IMR-90 (cell line): ENCODE results near the gene EHMT1. TPM values are rescaled to one million over a fixed set of nuclear protein-coding genes. Genes with fewer than 3 reads are reported as not detected.

Experiments
- ATAC-seq: fragments of 200-7000 bp; cut with Tn5 transposase; 2 replicates; pipeline ENCODE4 v1.9.1; 2020; ENCODE audit warnings: low read depth, mild to moderate bottlenecking, moderate library complexity
- BruUV-seq: library from RNA; stranded (reverse); fragments of 400-500 nt; replicated peaks from 2 replicates; lab custom pipeline; 2021; lab: Mats Ljungman, UMichigan
- CTCF ChIA-PET: fragments of 300-600 bp; formaldehyde crosslinking; extraction: SDS; loops from one replicate; lab custom pipeline; 2021; ENCODE audit warnings: antibody characterized with exemption; lab: Yijun Ruan, JAX
- POLR2A ChIA-PET: fragments of 300-600 bp; sonication (Branson Sonifier 250); formaldehyde crosslinking; loops from one replicate; lab custom pipeline; 2022; ENCODE audit warnings: antibody characterized with exemption; ENCODE audit not compliant: unreplicated experiment; lab: Charles Lee
- DNase-seq: peaks from one replicate; pipeline ENCODE4 v3.0.0; 2013
- H2AFZ ChIP-seq: replicated peaks from 2 replicates; pipeline ENCODE3; 2013; ENCODE audit warnings: low read length, mild to moderate bottlenecking; ENCODE audit not compliant: poor library complexity
- H2AK5ac ChIP-seq: 2 replicates; pipeline ENCODE4 v1.6.1; 2013; ENCODE audit warnings: low read depth, low read length, inconsistent platforms
- H2AK9ac ChIP-seq: replicated peaks from 2 replicates; pipeline ENCODE3; 2013; ENCODE audit warnings: mild to moderate bottlenecking, low read depth, low read length, moderate library complexity; ENCODE audit not compliant: poor library complexity
- H2BK120ac ChIP-seq: 2 replicates; pipeline ENCODE4 v1.6.1; 2013; ENCODE audit warnings: low read depth, low read length, inconsistent platforms
- H2BK15ac ChIP-seq: 3 replicates; pipeline ENCODE4 v1.6.1; 2013; ENCODE audit warnings: low read depth, low read length, inconsistent platforms
- H2BK20ac ChIP-seq: 2 replicates; pipeline ENCODE4 v1.6.1; 2013; ENCODE audit warnings: low read depth, mild to moderate bottlenecking, inconsistent platforms, low read length, moderate library complexity
- H2BK5ac ChIP-seq: 2 replicates; pipeline ENCODE4 v1.6.1; 2013; ENCODE audit warnings: mild to moderate bottlenecking, low read depth, low read length, inconsistent platforms; ENCODE audit not compliant: poor library complexity, severe bottlenecking
- H3K14ac ChIP-seq: replicated peaks from 2 replicates; pipeline ENCODE4 v1.6.1; 2013; ENCODE audit warnings: low read depth, low read length, inconsistent platforms
- H3K18ac ChIP-seq: 2 replicates; pipeline ENCODE4 v1.6.1; 2013; ENCODE audit warnings: low read depth, low read length, control low read depth
- H3K23ac ChIP-seq: 2 replicates; pipeline ENCODE4 v1.6.1; 2013; ENCODE audit warnings: low read depth, low read length, inconsistent platforms
- H3K27ac ChIP-seq: 2 replicates; pipeline ENCODE4 v1.5.1; 2013; ENCODE audit warnings: mild to moderate bottlenecking, control low read depth, low read length; ENCODE audit not compliant: insufficient read depth
- H3K27me3 ChIP-seq: 2 replicates; pipeline ENCODE4 v1.6.1; 2013; ENCODE audit warnings: low read length; ENCODE audit not compliant: control insufficient read depth, insufficient read depth
- H3K36me3 ChIP-seq: 2 replicates; pipeline ENCODE4 v1.6.1; 2013; ENCODE audit warnings: low read length, mixed read lengths; ENCODE audit not compliant: control insufficient read depth, insufficient read depth
- H3K4ac ChIP-seq: 2 replicates; pipeline ENCODE4 v1.6.1; 2013; ENCODE audit warnings: low read depth, low read length, inconsistent platforms
- H3K4me1 ChIP-seq: 2 replicates; pipeline ENCODE4 v1.6.1; 2013; ENCODE audit warnings: low read length, mixed read lengths; ENCODE audit not compliant: control insufficient read depth, insufficient read depth
- H3K4me2 ChIP-seq: 2 replicates; pipeline ENCODE4 v1.6.1; 2013; ENCODE audit warnings: low read depth, mild to moderate bottlenecking, control low read depth, low read length, moderate library complexity
- H3K4me3 ChIP-seq: 2 replicates; pipeline ENCODE4 v1.5.1; 2013; ENCODE audit warnings: low read depth, mild to moderate bottlenecking, control low read depth, low read length, moderate library complexity; ENCODE audit not compliant: insufficient read depth
- H3K56ac ChIP-seq: 2 replicates; pipeline ENCODE4 v1.6.1; 2013; ENCODE audit warnings: low read length, inconsistent platforms; ENCODE audit not compliant: insufficient read depth; ENCODE audit errors: extremely low read depth
- H3K79me1 ChIP-seq, 2 experiments: 2 replicates each; pipeline ENCODE4 v1.6.1; 2013; ENCODE audit warnings: low read length in 2 of 2, inconsistent platforms in 1 of 2, low read depth in 1 of 2
- H3K9ac ChIP-seq: 2 replicates; pipeline ENCODE4 v1.6.1; 2013; ENCODE audit warnings: low read depth, low read length, control low read depth
- H3K9me1 ChIP-seq: 2 replicates; pipeline ENCODE4 v1.6.1; 2013; ENCODE audit warnings: low read length, inconsistent platforms; ENCODE audit not compliant: insufficient read depth
- H3K9me3 ChIP-seq: 2 replicates; pipeline ENCODE4 v1.6.1; 2013; ENCODE audit warnings: low read length; ENCODE audit not compliant: control insufficient read depth, insufficient read depth
- H4K20me1 ChIP-seq: 2 replicates; pipeline ENCODE4 v1.6.1; 2013; ENCODE audit warnings: low read length, inconsistent platforms; ENCODE audit not compliant: insufficient read depth
- H4K5ac ChIP-seq: 2 replicates; pipeline ENCODE4 v1.6.1; 2013; ENCODE audit warnings: mild to moderate bottlenecking, low read depth, low read length, control low read depth
- H4K8ac ChIP-seq, 2 experiments: 2 replicates each; pipeline ENCODE4 v1.6.1; 2013; ENCODE audit warnings: low read depth in 2 of 2, low read length in 2 of 2, control low read depth in 1 of 2, inconsistent platforms in 1 of 2
- H4K91ac ChIP-seq: 2 replicates; pipeline ENCODE4 v1.6.1; 2013; ENCODE audit warnings: low read depth, low read length, inconsistent platforms; ENCODE audit not compliant: insufficient read depth
- CHD1 ChIP-seq: IDR thresholded peaks from 2 replicates; pipeline ENCODE4 v1.6.1; 2012; ENCODE audit warnings: low read depth, low read length, improper control_type of control experiment
- CTCF ChIP-seq: conservative IDR thresholded peaks from 2 replicates; pipeline ENCODE4 v1.5.1; 2012; ENCODE audit warnings: mild to moderate bottlenecking, low read depth, low read length, improper control_type of control experiment
- FOS ChIP-seq: fragments of 150-350 bp; IDR thresholded peaks from 2 replicates; pipeline ENCODE4 v1.6.1; 2016; ENCODE audit warnings: low read depth, low read length
- RAD21 ChIP-seq: IDR thresholded peaks from 2 replicates; pipeline ENCODE4 v1.6.1; 2012; ENCODE audit warnings: low read length, improper control_type of control experiment
- SMC3 ChIP-seq: fragments of 150-350 bp; IDR thresholded peaks from 2 replicates; pipeline ENCODE4 v1.6.1; 2016; ENCODE audit warnings: low read depth, mild to moderate bottlenecking, antibody characterized with exemption, low read length, moderate library complexity
- WGBS, 2 experiments: methylation state at CpG; one replicate each; pipeline versions ENCODE4 v1.1.5 to v1.1.7; 2013; ENCODE audit warnings: missing lambda C conversion rate in 2 of 2; ENCODE audit not compliant: insufficient read length in 1 of 2; ENCODE audit errors: extremely low coverage in 2 of 2; 5-methylcytosine and 5-hydroxymethylcytosine counted together
- dilution Hi-C: fragments of 300-500 bp; cut with HindIII; formaldehyde crosslinking; loops from one replicate; pipeline ENCODE4 v1.14.3; 2018; ENCODE audit warnings: low sequenced_read_pairs; ENCODE audit not compliant: unreplicated experiment
- in situ Hi-C: fragments of 300-500 bp; cut with MboI; formaldehyde crosslinking; loops from 3 replicates; pipeline ENCODE4 v1.14.3; 2019; ENCODE audit warnings: low sequenced_read_pairs, inconsistent platforms, mixed read lengths
- intact Hi-C: fragments of 100-400 bp; cut with micrococcal nuclease; formaldehyde crosslinking; loops from 2 replicates; pipeline ENCODE4 v1.10.0; 2022
- polyA plus RNA-seq, 3 experiments: library from polyadenylated mRNA; depleted of rRNA; stranded (reverse); fragments of >200 nt; gene quantifications; 2 replicates each; pipeline ENCODE4 v1.2.3, GENCODE V29; 2012; ENCODE audit warnings: low replicate concordance in 1 of 3
- total RNA-seq: library from RNA; depleted of rRNA; stranded (reverse); fragments of >200 nt; gene quantifications from 2 replicates; pipeline ENCODE4 v1.2.3, GENCODE V29; 2012

Gene EHMT1
- total and polyA plus RNA-seq, 2 of the 4 experiments (the other 2 are of a cell fraction) = 32.8 to 35.1 TPM

- BruUV-seq = no TSS peak
These were observed 76.4 kb downstream of the EHMT1 start for GRCh38 chr9:137694962-137695875.

More at GRCh38 chr9:137694962-137695875, 76.4 kb downstream of the EHMT1 start:
- H3K18ac ChIP-seq = no peak overlapping the region
- no peak overlapping the region for H2BK20ac ChIP-seq
- H3K4me1 ChIP-seq = peaks cover 4% of the 10 kb centered on the region; the same call in 1 of the 2 replicates
- peaks cover 52 to 88% of the 10 kb centered on the region in 2 experiments for H3K79me1 ChIP-seq
- peaks cover 25% of the 10 kb centered on the region for H3K9me1 ChIP-seq
- TF ChIP-seq RAD21 (peak; percentile 39), CTCF (peak; percentile 41), FOS (no peak), SMC3 (peak; percentile 26), CHD1 (no peak)
- H3K56ac ChIP-seq = no peak overlapping the region
- no peak overlapping the region for H4K8ac ChIP-seq
- in situ Hi-C loops = no loop called here
- no peak overlapping the region for H2BK120ac ChIP-seq
- H2AK5ac ChIP-seq = no peak overlapping the region
- no peak for DNase-seq
- dilution Hi-C loops = no loop called here
- H4K20me1 ChIP-seq = peaks cover 77% of the 10 kb centered on the region
- WGBS, 2 experiments = 90% methylated on average over 10 of the region's 22 CpGs; no CpG with 5 or more reads in 1 of the 2 experiments
- H4K5ac ChIP-seq = no peak overlapping the region
- no peak overlapping the region for H3K4me2 ChIP-seq
- no peak overlapping the region for H2AK9ac ChIP-seq
- H3K14ac ChIP-seq = no peak overlapping the region
- CTCF ChIA-PET = interaction anchor here (1.0 to 1.5 kb wide), 2 partner anchors 9 to 22 kb away, joined by 4 to 5 read pairs; no protein-coding TSS in a partner anchor
- H3K9ac ChIP-seq = no peak overlapping the region
- no peak overlapping the region for H3K4ac ChIP-seq
- H2AFZ ChIP-seq = peak overlapping the region; percentile 25
- peak; percentile 62 for ATAC-seq
- no peak overlapping the region for H3K4me3 ChIP-seq
- POLR2A ChIA-PET = no interaction called here
- H2BK15ac ChIP-seq = no peak overlapping the region
- H4K91ac ChIP-seq = peak overlapping the region; percentile 0; the same call in 1 of the 2 replicates
- H3K36me3 ChIP-seq = no peaks in the 10 kb centered on the region
- no peaks in the 10 kb centered on the region for H3K27me3 ChIP-seq
- H2BK5ac ChIP-seq = no peak overlapping the region
- H3K23ac ChIP-seq = no peak overlapping the region
- no peak overlapping the region for H3K27ac ChIP-seq
- intact Hi-C loops = no loop called here
- no peaks in the 10 kb centered on the region for H3K9me3 ChIP-seq
